SK-N-SH treated with all-trans-retinoic acid at 6 μM for 48 hours (cell line): ENCODE data around the gene CHST5.

ENCODE experiments used
- ATAC-seq: fragments of 200-7000 bp; cut with Tn5 transposase; 3 replicates; pipeline ENCODE4 v1.9.1; 2020; ENCODE audit warnings: mild to moderate bottlenecking, moderate library complexity
- ARNTL ChIP-seq: fragments of 450-650 bp; formaldehyde crosslinking; IDR thresholded peaks from 2 replicates; pipeline ENCODE4 v1.5.0; 2020; ENCODE audit warnings: low read depth, mild to moderate bottlenecking, moderate library complexity, borderline replicate concordance
- BACH2 ChIP-seq: fragments of 250-450 bp; sonication (Bioruptor Pico); IDR thresholded peaks from 2 replicates; pipeline ENCODE4 v1.9.0; 2021; ENCODE audit warnings: mild to moderate bottlenecking, borderline replicate concordance
- CREB5 ChIP-seq: fragments of 250-450 bp; sonication (Bioruptor Pico); IDR thresholded peaks from 2 replicates; pipeline ENCODE4 v1.5.1; 2020; ENCODE audit warnings: low read depth, mild to moderate bottlenecking, moderate library complexity
- CSDC2 ChIP-seq: fragments of 250-450 bp; sonication (Bioruptor Pico); IDR thresholded peaks from 2 replicates; pipeline ENCODE4 v1.5.0; 2020; ENCODE audit warnings: mild to moderate bottlenecking, moderate library complexity
- CSRNP3 ChIP-seq: fragments of 250-450 bp; sonication (Bioruptor Pico); IDR thresholded peaks from 2 replicates; pipeline ENCODE4 v1.5.1; 2021; ENCODE audit warnings: mild to moderate bottlenecking, moderate library complexity
- ESRRG ChIP-seq: fragments of 250-450 bp; sonication (Bioruptor Pico); IDR thresholded peaks from 2 replicates; pipeline ENCODE4 v1.6.1; 2021; ENCODE audit warnings: mild to moderate bottlenecking
- GLIS3 ChIP-seq: fragments of 250-450 bp; sonication (Bioruptor Pico); IDR thresholded peaks from 2 replicates; pipeline ENCODE4 v1.5.0; 2020; ENCODE audit warnings: mild to moderate bottlenecking, moderate library complexity
- ISL1 ChIP-seq: fragments of 250-450 bp; sonication (Bioruptor Pico); IDR thresholded peaks from 2 replicates; pipeline ENCODE4 v2.1.2; 2022; ENCODE audit warnings: mild to moderate bottlenecking, moderate library complexity
- OSR1 ChIP-seq: fragments of 250-450 bp; sonication (Bioruptor Pico); IDR thresholded peaks from 2 replicates; pipeline ENCODE4 v1.8.0; 2022; ENCODE audit warnings: moderate library complexity, mild to moderate bottlenecking, inconsistent platforms
- PATZ1 ChIP-seq: fragments of 250-450 bp; sonication (Bioruptor Pico); IDR thresholded peaks from 2 replicates; pipeline ENCODE4 v1.8.0; 2020; ENCODE audit warnings: mild to moderate bottlenecking, moderate library complexity, borderline replicate concordance
- POU6F1 ChIP-seq: fragments of 250-450 bp; sonication (Bioruptor Pico); IDR thresholded peaks from 2 replicates; pipeline ENCODE4 v1.8.0; 2021; ENCODE audit warnings: low read depth, mild to moderate bottlenecking, moderate library complexity, borderline replicate concordance
- PPARA ChIP-seq: fragments of 250-450 bp; sonication (Bioruptor Pico); IDR thresholded peaks from 2 replicates; pipeline ENCODE4 v1.5.0; 2020; ENCODE audit warnings: mild to moderate bottlenecking, borderline replicate concordance
- RARB ChIP-seq: fragments of 250-450 bp; sonication (Bioruptor Pico); IDR thresholded peaks from 2 replicates; pipeline ENCODE4 v1.8.0; 2021; ENCODE audit warnings: mild to moderate bottlenecking, moderate library complexity
- TCF4 ChIP-seq: fragments of 250-450 bp; sonication (Bioruptor Pico); IDR thresholded peaks from 2 replicates; pipeline ENCODE4 v1.8.0; 2021; ENCODE audit warnings: mild to moderate bottlenecking, moderate library complexity, borderline replicate concordance
- TOX ChIP-seq: fragments of 250-450 bp; sonication (Bioruptor Pico); IDR thresholded peaks from 2 replicates; pipeline ENCODE4 v1.8.0; 2021; ENCODE audit warnings: mild to moderate bottlenecking, moderate library complexity, borderline replicate concordance
- TSHZ2 ChIP-seq: fragments of 250-450 bp; sonication (Bioruptor Pico); IDR thresholded peaks from 2 replicates; pipeline ENCODE4 v1.5.0; 2020; ENCODE audit warnings: mild to moderate bottlenecking, moderate library complexity
- ZC3H10 ChIP-seq: fragments of 250-450 bp; sonication (Bioruptor Pico); IDR thresholded peaks from 2 replicates; pipeline ENCODE4 v1.5.1; 2021; ENCODE audit warnings: mild to moderate bottlenecking, moderate library complexity
- ZFP3 ChIP-seq: fragments of 250-450 bp; sonication (Bioruptor Pico); IDR thresholded peaks from 2 replicates; pipeline ENCODE4 v1.5.0; 2020; ENCODE audit warnings: mild to moderate bottlenecking, moderate library complexity
- ZFP30 ChIP-seq: fragments of 450-650 bp; formaldehyde crosslinking; IDR thresholded peaks from 2 replicates; pipeline ENCODE4 v1.5.0; 2022; ENCODE audit warnings: mild to moderate bottlenecking, moderate library complexity
- ZNF565 ChIP-seq: fragments of 450-650 bp; formaldehyde crosslinking; conservative IDR thresholded peaks from 2 replicates; pipeline ENCODE4 v1.5.0; 2020; ENCODE audit warnings: low read depth, mild to moderate bottlenecking, moderate library complexity
- ZNF70 ChIP-seq: fragments of 450-650 bp; formaldehyde crosslinking; IDR thresholded peaks from 2 replicates; pipeline ENCODE4 v1.5.0; 2020; ENCODE audit warnings: mild to moderate bottlenecking, moderate library complexity
- ZNF8 ChIP-seq: fragments of 450-650 bp; formaldehyde crosslinking; IDR thresholded peaks from 2 replicates; pipeline ENCODE4 v1.5.0; 2020; ENCODE audit warnings: mild to moderate bottlenecking, moderate library complexity

The CHST5 gene

GRCh38 chr16:75527825-75528299, 8.0 kb downstream of the CHST5 start:
- no peak for ATAC-seq
- TF ChIP-seq ZFP30 (no peak), ZNF70 (no peak), ESRRG (no peak), OSR1 (CRISPR knock-in tag) (no peak), ZNF565 (CRISPR knock-in tag) (no peak), RARB (no peak), PPARA (CRISPR knock-in tag) (no peak), ZNF8 (no peak), ARNTL (CRISPR knock-in tag) (no peak), BACH2 (no peak)
- TF ChIP-seq, all 23 proteins: peak for 0

- no peak for ATAC-seq
- TF ChIP-seq ZFP3 (CRISPR knock-in tag) (no peak), ZNF70 (no peak), RARB (no peak), ARNTL (CRISPR knock-in tag) (no peak), TSHZ2 (CRISPR knock-in tag) (no peak), BACH2 (no peak), ESRRG (no peak), CSRNP3 (CRISPR knock-in tag) (no peak), TCF4 (no peak), CSDC2 (CRISPR knock-in tag) (no peak), TOX (CRISPR knock-in tag) (no peak), ZFP30 (no peak), PPARA (CRISPR knock-in tag) (no peak), PATZ1 (CRISPR knock-in tag) (no peak), OSR1 (CRISPR knock-in tag) (no peak), GLIS3 (CRISPR knock-in tag) (no peak), ISL1 (CRISPR knock-in tag) (no peak), ZNF565 (CRISPR knock-in tag) (no peak), ZC3H10 (CRISPR knock-in tag) (no peak)
Observed at GRCh38 chr16:75526032-75526790, 9.7 kb downstream of the CHST5 start.

GRCh38 chr16:75519175-75519574, 16.7 kb downstream of the CHST5 start:
- ATAC-seq = no peak
- TF ChIP-seq ZNF565 (CRISPR knock-in tag) (no peak), ZC3H10 (CRISPR knock-in tag) (no peak), ZNF70 (no peak), OSR1 (CRISPR knock-in tag) (no peak)

GRCh38 chr16:75516189-75516966, 19.5 kb downstream of the CHST5 start:
- ATAC-seq = peak; percentile 59

- ATAC-seq = no peak
- TF ChIP-seq POU6F1 (CRISPR knock-in tag) = no peak
- TF ChIP-seq ISL1 (CRISPR knock-in tag) = no peak
- no peak for TF ChIP-seq BACH2
- no peak for TF ChIP-seq ZNF70
- TF ChIP-seq RARB = no peak
- TF ChIP-seq ZC3H10 (CRISPR knock-in tag) = no peak
- TF ChIP-seq CSDC2 (CRISPR knock-in tag) = no peak
- no peak for TF ChIP-seq ZNF565 (CRISPR knock-in tag)
- no peak for TF ChIP-seq PPARA (CRISPR knock-in tag)
- TF ChIP-seq CREB5 = no peak
Observed at GRCh38 chr16:75514296-75514695, 21.6 kb downstream of the CHST5 start.
